Tibial nerve (tissue), 4 donors: ENCODE results near the gene CHST4. TPM values are rescaled to one million over a fixed set of nuclear protein-coding genes. Genes with fewer than 3 reads are reported as not detected.
A peak's percentile ranks its signal among the peaks of the same experiment; 100 is the strongest.

Experiments used
- DNase-seq, 2 donors: peaks; one replicate each; pipeline ENCODE4 v3.0.0-alpha.2; 2019; ENCODE audit warnings: low spot score in 2 of 2
- H3K27ac ChIP-seq, 4 donors: fragments of 200-600 bp; sonication (generic) in 3 of 4; one replicate each; pipeline ENCODE4 v1.5.1; 2017 to 2019; ENCODE audit warnings: mild to moderate bottlenecking in 1 of 4
- H3K27me3 ChIP-seq, 2 donors: fragments of 200-600 bp; sonication (generic) in 1 of 2; one replicate each; pipeline versions ENCODE4 v1.5.1 to v1.6.0; 2017 to 2019
- H3K36me3 ChIP-seq, 3 donors: fragments of 200-600 bp; sonication (generic); one replicate each; pipeline ENCODE4 v1.5.1; 2018 to 2019
- H3K4me1 ChIP-seq, 4 donors: fragments of 200-600 bp; sonication (generic) in 3 of 4; one replicate each; pipeline ENCODE4 v1.5.1; 2017 to 2019
- H3K4me3 ChIP-seq, 4 donors: fragments of 200-600 bp; sonication (generic) in 3 of 4; one replicate each; pipeline ENCODE4 v1.5.1; 2017 to 2019; ENCODE audit warnings: mild to moderate bottlenecking in 1 of 4, moderate library complexity in 1 of 4
- H3K9me3 ChIP-seq, 4 donors: fragments of 200-600 bp; sonication (generic) in 3 of 4; one replicate each; pipeline ENCODE4 v1.5.1; 2017 to 2019
- CTCF ChIP-seq, 5 experiments: fragments of 200-600 bp in 3 of 5; fragments of 450-650 bp in 2 of 5; sonication (generic) in 3 of 5; IDR thresholded peaks; one replicate each; pipeline ENCODE4 v1.5.1; 2016 to 2019; ENCODE audit warnings: antibody characterized with exemption in 5 of 5, mild to moderate bottlenecking in 3 of 5, moderate library complexity in 2 of 5
- EP300 ChIP-seq, 2 donors: sonication (generic); formaldehyde crosslinking; IDR thresholded peaks; one replicate each; pipeline ENCODE4 v1.6.1; 2017; ENCODE audit warnings: antibody characterized with exemption in 2 of 2, mild to moderate bottlenecking in 1 of 2
- POLR2A ChIP-seq, 2 donors: fragments of 450-650 bp; IDR thresholded peaks; one replicate each; pipeline ENCODE4 v1.6.1; 2017; ENCODE audit warnings: antibody characterized with exemption in 2 of 2, mild to moderate bottlenecking in 2 of 2, moderate library complexity in 2 of 2
- WGBS, 2 donors: methylation state at CpG; one replicate each; pipeline ENCODE4 v1.1.5; 2018; 5-methylcytosine and 5-hydroxymethylcytosine counted together
- total RNA-seq, 4 donors: library from RNA; depleted of rRNA; stranded (reverse); fragments of >200 nt; gene quantifications; one replicate each; pipeline ENCODE4 v1.1.0, GENCODE V29; 2016

Gene CHST4
- total RNA-seq, 4 donors from 2014 or later = not detected

- WGBS, 2 donors = 95% methylated on average over 28 of the region's 28 CpGs
Observed at GRCh38 chr16:71536752-71537499, 10.7 kb downstream of the CHST4 start.

GRCh38 chr16:71537643-71538042, 11.4 kb downstream of the CHST4 start:
- Histone ChIP-seq H3K4me1 (no peaks in the 10 kb centered on the region), H3K36me3 (no peaks in the 10 kb centered on the region), H3K27ac (no peak overlapping the region), H3K27me3 (no peaks in the 10 kb centered on the region), H3K9me3 (no peaks in the 10 kb centered on the region), H3K4me3 (no peak overlapping the region)
- DNase-seq = no peak
- TF ChIP-seq EP300 (IDR thresholded peaks at IDR 0.05) (no peak), POLR2A (IDR thresholded peaks at IDR 0.05) (no peak), CTCF (IDR thresholded peaks at IDR 0.05) (peak in 1 of 5 experiments; percentile 26)
- 71 to 72% methylated on average over 6 of the region's 6 CpGs for WGBS, 2 donors

More at GRCh38 chr16:71536752-71537499, 10.7 kb downstream of the CHST4 start:
- H3K4me3 ChIP-seq = no peak overlapping the region
- no peak for TF ChIP-seq POLR2A (IDR thresholded peaks at IDR 0.05)
- TF ChIP-seq CTCF (IDR thresholded peaks at IDR 0.05) = no peak
- no peak for TF ChIP-seq EP300 (IDR thresholded peaks at IDR 0.05)
- no peaks in the 10 kb centered on the region for H3K9me3 ChIP-seq
- no peaks in the 10 kb centered on the region for H3K36me3 ChIP-seq
- DNase-seq = no peak
- no peaks in the 10 kb centered on the region for H3K4me1 ChIP-seq
- H3K27me3 ChIP-seq = no peaks in the 10 kb centered on the region
- no peak overlapping the region for H3K27ac ChIP-seq

- TF ChIP-seq EP300 (IDR thresholded peaks at IDR 0.05) = no peak
- TF ChIP-seq CTCF (IDR thresholded peaks at IDR 0.05) = peak in 2 of 5 experiments; percentile 33 to 37
- no peak overlapping the region for H3K27ac ChIP-seq
- peak in 1 of 2 donors; percentile 54 for DNase-seq
- no peaks in the 10 kb centered on the region for H3K27me3 ChIP-seq
- H3K36me3 ChIP-seq = no peaks in the 10 kb centered on the region
- H3K4me3 ChIP-seq = no peak overlapping the region
- no peaks in the 10 kb centered on the region for H3K9me3 ChIP-seq
- WGBS, 2 donors = 18 to 20% methylated on average over 11 of the region's 11 CpGs
- no peaks in the 10 kb centered on the region for H3K4me1 ChIP-seq
Observed at GRCh38 chr16:71542377-71542776, 16.2 kb downstream of the CHST4 start.

GRCh38 chr16:71547168-71547567, 20.9 kb downstream of the CHST4 start:
- Histone ChIP-seq H3K4me1 (no peaks in the 10 kb centered on the region), H3K27me3 (no peaks in the 10 kb centered on the region), H3K36me3 (no peaks in the 10 kb centered on the region), H3K9me3 (no peaks in the 10 kb centered on the region), H3K27ac (no peak overlapping the region), H3K4me3 (no peak overlapping the region)
- TF ChIP-seq CTCF (IDR thresholded peaks at IDR 0.05) (no peak), POLR2A (IDR thresholded peaks at IDR 0.05) (no peak), EP300 (IDR thresholded peaks at IDR 0.05) (no peak)
- DNase-seq = no peak

- 38 to 49% methylated on average over 6 of the region's 6 CpGs for WGBS, 2 donors
- H3K36me3 ChIP-seq = no peaks in the 10 kb centered on the region
- no peaks in the 10 kb centered on the region for H3K9me3 ChIP-seq
- no peak for DNase-seq
- no peaks in the 10 kb centered on the region for H3K4me1 ChIP-seq
- H3K27ac ChIP-seq = no peak overlapping the region
- TF ChIP-seq CTCF (IDR thresholded peaks at IDR 0.05) (no peak), EP300 (IDR thresholded peaks at IDR 0.05) (no peak), POLR2A (IDR thresholded peaks at IDR 0.05) (no peak)
- H3K27me3 ChIP-seq = no peaks in the 10 kb centered on the region
- H3K4me3 ChIP-seq = no peak overlapping the region
Observed at GRCh38 chr16:71552698-71553503, 26.7 kb downstream of the CHST4 start.
